Mucosa of stomach (tissue), 1 donor: Measurements from ENCODE around the gene NBPF12.
"Not testable (repeated sequence)": the region's sequence is repeated elsewhere in the genome, so short reads cannot be mapped to it uniquely, and the experiment has no call there.

Source experiments
- H3K27me3 ChIP-seq: one replicate; pipeline ENCODE4 v1.7.0; 2013; ENCODE audit warnings: mild to moderate bottlenecking, low read length; ENCODE audit not compliant: control insufficient read depth, insufficient read depth
- H3K36me3 ChIP-seq: one replicate; pipeline ENCODE4 v1.7.0; 2013; ENCODE audit warnings: low read length; ENCODE audit not compliant: control insufficient read depth, insufficient read depth
- H3K4me1 ChIP-seq: one replicate; pipeline ENCODE4 v1.7.0; 2013; ENCODE audit warnings: mild to moderate bottlenecking, low read length; ENCODE audit not compliant: control insufficient read depth, insufficient read depth
- H3K4me3 ChIP-seq: one replicate; pipeline ENCODE4 v1.7.0; 2013; ENCODE audit warnings: low read length
- H3K9ac ChIP-seq: one replicate; pipeline ENCODE4 v1.7.0; 2013; ENCODE audit warnings: mild to moderate bottlenecking, low read length, moderate library complexity
- H3K9me3 ChIP-seq: one replicate; pipeline ENCODE4 v1.7.0; 2013; ENCODE audit warnings: mild to moderate bottlenecking, low read length, moderate library complexity; ENCODE audit not compliant: control insufficient read depth
- donor health status: Pancreatic carcinoma.

Gene NBPF12

GRCh38 chr1:146938927-146939786 lies 1.0 kb downstream of the NBPF12 start:
- H3K36me3 ChIP-seq, H3K4me1 ChIP-seq, H3K9me3 ChIP-seq, H3K27me3 ChIP-seq: not testable (repeated sequence)
- H3K4me3 ChIP-seq = peak overlapping the region; percentile 60
- H3K9ac ChIP-seq = peak overlapping the region; percentile 81

DNA sequence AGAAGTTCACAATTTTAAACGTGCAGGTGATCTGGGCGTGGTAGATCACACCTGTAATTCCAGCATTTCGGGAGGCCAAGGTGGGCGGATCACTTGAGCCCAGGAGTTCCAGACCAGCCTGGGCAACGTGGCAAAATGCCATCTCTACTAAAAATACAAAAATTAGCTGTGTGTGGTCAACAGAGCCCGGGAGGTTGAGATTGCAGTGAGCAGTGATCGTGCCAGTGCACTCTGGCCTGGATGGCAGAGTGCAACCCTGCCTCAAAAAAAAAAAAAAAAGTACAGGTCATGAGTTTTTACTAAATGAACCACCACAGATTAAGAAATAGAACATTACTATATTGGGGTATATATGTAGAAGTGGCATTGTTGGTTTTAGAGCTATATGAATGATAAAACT lies 2.2 kb downstream of the NBPF12 start:
- not testable (repeated sequence) for H3K4me1 ChIP-seq, H3K36me3 ChIP-seq, H3K9me3 ChIP-seq, H3K9ac ChIP-seq, H3K4me3 ChIP-seq, H3K27me3 ChIP-seq

- not testable (repeated sequence) for H3K9me3 ChIP-seq, H3K27me3 ChIP-seq, H3K4me1 ChIP-seq, H3K9ac ChIP-seq, H3K4me3 ChIP-seq, H3K36me3 ChIP-seq
Observed at GRCh38 chr1:146943342-146943886, 5.3 kb downstream of the NBPF12 start.

DNA sequence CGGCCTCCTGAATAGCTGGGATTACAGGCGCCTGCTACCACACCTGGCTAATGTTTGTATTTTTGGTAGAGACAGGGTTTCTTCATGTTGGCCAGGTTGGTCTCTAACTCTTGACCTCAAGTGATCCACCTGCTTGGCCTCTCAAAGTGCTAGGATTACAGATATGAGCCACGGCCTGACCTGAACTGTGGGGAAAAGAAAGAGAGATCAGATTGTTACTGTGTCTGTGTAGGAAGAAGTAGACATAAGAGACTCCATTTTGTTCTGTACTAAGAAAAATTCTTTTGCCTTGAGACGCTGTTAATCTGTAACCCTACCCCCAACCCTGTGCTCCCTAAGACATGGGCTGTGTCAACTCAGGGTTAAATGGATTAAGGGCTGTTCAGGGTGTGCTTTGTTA lies 10.0 kb downstream of the NBPF12 start:
- H3K36me3 ChIP-seq, H3K9ac ChIP-seq, H3K27me3 ChIP-seq, H3K4me3 ChIP-seq, H3K9me3 ChIP-seq, H3K4me1 ChIP-seq: not testable (repeated sequence)

DNA sequence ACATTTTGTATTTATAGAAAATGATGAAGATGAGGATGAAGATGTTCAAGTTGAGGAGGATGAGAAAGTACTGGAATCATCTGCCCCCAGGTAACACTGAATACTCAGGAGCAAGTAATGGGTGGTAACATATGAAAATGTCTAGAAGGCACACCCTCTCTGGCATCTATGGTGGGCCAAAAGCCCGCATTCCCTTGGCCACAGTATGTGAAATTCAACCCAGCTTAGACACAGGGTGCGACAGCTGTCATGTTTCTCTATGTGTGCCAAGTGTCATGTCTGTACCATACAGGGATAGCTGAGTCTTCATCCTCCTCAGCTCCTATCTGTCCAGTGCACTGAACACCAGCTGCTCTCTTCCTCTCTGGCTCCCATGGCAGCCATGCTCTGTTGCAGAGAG lies 26.2 kb downstream of the NBPF12 start:
- H3K27me3 ChIP-seq, H3K9me3 ChIP-seq, H3K4me3 ChIP-seq, H3K4me1 ChIP-seq, H3K36me3 ChIP-seq, H3K9ac ChIP-seq: not testable (repeated sequence)

DNA sequence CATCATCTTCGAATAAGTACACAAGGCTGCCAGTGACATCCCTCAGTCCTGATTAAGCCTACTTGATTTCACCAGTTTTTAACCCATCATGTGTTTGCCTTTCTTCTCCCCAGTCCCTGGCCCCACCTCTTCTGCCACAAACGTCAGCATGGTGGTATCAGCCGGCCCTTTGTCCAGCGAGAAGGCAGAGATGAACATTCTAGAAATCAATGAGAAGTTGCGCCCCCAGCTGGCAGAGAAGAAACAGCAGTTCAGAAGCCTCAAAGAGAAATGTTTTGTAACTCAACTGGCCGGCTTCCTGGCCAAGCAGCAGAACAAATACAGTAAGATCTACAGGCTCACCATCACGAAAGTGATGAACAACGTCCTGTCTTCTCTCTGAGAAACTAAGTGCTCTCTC lies 28.2 kb downstream of the NBPF12 start:
- not testable (repeated sequence) for H3K36me3 ChIP-seq, H3K27me3 ChIP-seq, H3K9ac ChIP-seq, H3K9me3 ChIP-seq, H3K4me1 ChIP-seq, H3K4me3 ChIP-seq

- H3K4me3 ChIP-seq, H3K9ac ChIP-seq, H3K36me3 ChIP-seq: not testable (repeated sequence)
Observed at GRCh38 chr1:146970656-146971055, 32.5 kb downstream of the NBPF12 start.

GRCh38 chr1:146972681-146973080 lies 34.6 kb downstream of the NBPF12 start:
- H3K9ac ChIP-seq, H3K36me3 ChIP-seq, H3K9me3 ChIP-seq, H3K27me3 ChIP-seq, H3K4me3 ChIP-seq, H3K4me1 ChIP-seq: not testable (repeated sequence)

More at GRCh38 chr1:146970656-146971055, 32.5 kb downstream of the NBPF12 start:
- not testable (repeated sequence) for H3K4me1 ChIP-seq, H3K27me3 ChIP-seq, H3K9me3 ChIP-seq

DNA sequence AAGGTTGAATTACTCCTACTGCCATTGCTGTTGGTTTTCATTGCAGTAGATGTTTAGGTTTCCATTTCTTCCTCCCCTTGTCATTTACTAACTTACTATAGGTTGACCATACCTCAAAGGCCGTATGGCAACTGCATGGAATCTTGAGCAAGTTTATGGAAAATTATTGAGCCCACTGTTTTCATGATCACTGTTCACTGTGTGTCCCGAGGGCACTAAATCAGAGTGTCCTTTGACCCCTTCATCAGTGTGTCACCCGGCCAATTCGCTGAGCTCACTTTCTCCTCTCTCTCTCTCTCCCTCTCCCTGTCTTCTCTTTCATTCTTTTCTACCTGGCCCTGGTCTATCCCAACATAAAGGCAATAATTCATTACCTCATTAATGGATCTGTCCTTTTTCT lies 47.7 kb downstream of the NBPF12 start:
- not testable (repeated sequence) for H3K9me3 ChIP-seq, H3K4me3 ChIP-seq, H3K27me3 ChIP-seq, H3K36me3 ChIP-seq, H3K9ac ChIP-seq, H3K4me1 ChIP-seq

DNA sequence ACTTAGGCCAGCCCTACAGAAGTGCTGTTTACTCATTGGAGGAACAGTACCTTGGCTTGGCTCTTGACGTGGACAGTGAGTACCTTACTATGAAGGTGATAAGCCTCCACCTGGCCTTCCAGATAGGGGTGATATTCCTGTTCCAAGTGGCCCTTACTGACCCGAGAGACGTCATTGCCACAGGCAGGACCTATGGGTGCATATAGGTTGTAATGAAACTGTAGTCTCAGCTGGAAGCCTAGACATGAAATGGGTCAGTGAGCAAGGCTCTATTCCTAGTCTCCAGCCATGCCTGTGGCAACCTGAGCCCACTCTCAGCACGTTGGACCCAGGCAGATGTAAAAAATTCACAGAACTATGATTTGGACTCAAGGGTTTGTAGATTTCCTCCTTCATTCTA lies 48.3 kb downstream of the NBPF12 start:
- H3K9me3 ChIP-seq, H3K4me1 ChIP-seq, H3K27me3 ChIP-seq, H3K4me3 ChIP-seq, H3K36me3 ChIP-seq, H3K9ac ChIP-seq: not testable (repeated sequence)

DNA sequence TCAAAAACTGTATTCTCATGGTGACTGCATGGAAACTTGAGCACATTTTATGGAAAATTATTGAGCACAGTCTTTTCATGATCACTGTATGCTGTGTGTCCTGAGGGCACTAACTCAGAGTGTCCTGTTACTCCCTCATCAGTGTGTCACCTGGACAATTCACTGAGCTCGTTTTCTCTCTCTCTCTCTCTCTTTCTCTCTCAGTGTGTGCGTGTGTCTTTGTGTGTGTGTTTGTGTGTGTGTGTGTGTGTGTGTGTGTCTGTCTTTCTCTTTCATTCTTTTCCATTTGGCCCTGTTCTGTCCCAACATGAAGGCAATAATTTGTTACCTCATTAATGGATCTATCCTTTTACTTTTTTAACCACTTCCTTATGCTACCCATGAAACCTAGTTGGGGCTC lies 49.4 kb downstream of the NBPF12 start:
- H3K36me3 ChIP-seq, H3K9me3 ChIP-seq, H3K27me3 ChIP-seq, H3K4me3 ChIP-seq, H3K9ac ChIP-seq, H3K4me1 ChIP-seq: not testable (repeated sequence)

- not testable (repeated sequence) for H3K36me3 ChIP-seq, H3K9me3 ChIP-seq, H3K9ac ChIP-seq, H3K4me1 ChIP-seq, H3K4me3 ChIP-seq, H3K27me3 ChIP-seq
Observed at GRCh38 chr1:146989455-146989854, 51.3 kb downstream of the NBPF12 start.

- H3K9ac ChIP-seq, H3K9me3 ChIP-seq, H3K4me1 ChIP-seq, H3K4me3 ChIP-seq, H3K27me3 ChIP-seq, H3K36me3 ChIP-seq: not testable (repeated sequence)
Observed at GRCh38 chr1:147008495-147008894, 70.4 kb downstream of the NBPF12 start.
